Stimulated activated CD8-positive, alpha-beta memory T cell treated with anti-CD3 and anti-CD28 coated beads, Interleukin-12 subunit alpha, Interleukin-12 subunit beta, amount 100 ng/mL, for 4 hours (primary cell): ENCODE data around the gene SMIM22.

Experiments
- DNase-seq: peaks from one replicate; pipeline ENCODE4 v3.0.0-alpha.2; 2020; ENCODE audit warnings: low read depth

Gene SMIM22

GRCh38 chr16:4795181-4795827 lies at the start of gene SMIM22:
Gene SMIM22, plus strand, starts transcription at chr16:4795369. Its CDS starts 366 bp downstream, at chr16:4795735.
- no peak for DNase-seq

- DNase-seq: no peak
These were observed 49.0 kb upstream of the SMIM22 start for GRCh38 chr16:4746215-4746614.

GRCh38 chr16:4746991-4747574 lies 48.1 kb upstream of the SMIM22 start:
- DNase-seq: no peak

- DNase-seq: no peak
These were observed 47.1 kb upstream of the SMIM22 start for GRCh38 chr16:4747906-4748681.

- no peak for DNase-seq
These were observed 46.3 kb upstream of the SMIM22 start for GRCh38 chr16:4748682-4749411.

GRCh38 chr16:4749700-4750257 lies 45.4 kb upstream of the SMIM22 start:
- no peak for DNase-seq

- DNase-seq: no peak
These were observed 44.3 kb upstream of the SMIM22 start for GRCh38 chr16:4750896-4751295.

- DNase-seq: no peak
These were observed 42.6 kb upstream of the SMIM22 start for GRCh38 chr16:4752351-4753100.

- no peak for DNase-seq
These were observed 41.9 kb upstream of the SMIM22 start for GRCh38 chr16:4753227-4753626.

GRCh38 chr16:4754865-4755264 lies 40.3 kb upstream of the SMIM22 start:
- no peak for DNase-seq

GRCh38 chr16:4755687-4756086 lies 39.5 kb upstream of the SMIM22 start:
- DNase-seq: no peak

- no peak for DNase-seq
These were observed 34.8 kb upstream of the SMIM22 start for GRCh38 chr16:4760221-4760910.

- no peak for DNase-seq
These were observed 33.0 kb upstream of the SMIM22 start for GRCh38 chr16:4762205-4762604.

GRCh38 chr16:4763791-4764190 lies 31.4 kb upstream of the SMIM22 start:
- no peak for DNase-seq

- DNase-seq: no peak
These were observed 29.4 kb upstream of the SMIM22 start for GRCh38 chr16:4765511-4766474.

- DNase-seq: peak; percentile 94
These were observed 28.1 kb upstream of the SMIM22 start, which contains the start of gene ZNF500 for GRCh38 chr16:4766875-4767628. Gene ZNF500, minus strand, starts transcription at chr16:4767162. Its CDS starts 1,184 bp downstream, at chr16:4765978.

GRCh38 chr16:4767872-4768548 lies 27.2 kb upstream of the SMIM22 start:
- no peak for DNase-seq
